ENCODE data around the gene VPS18.
A peak's percentile ranks its signal among the peaks of the same experiment; 100 is the strongest.

VPS18 gene

GRCh38 chr15:40867199-40867598, 27.1 kb upstream of the VPS18 start:
- DNase-seq (ENCODE audit: low read depth in 3 of 3, low spot score in 1 of 3) = no peak

- no peak for DNase-seq (ENCODE audit: low read depth in 3 of 3, low spot score in 1 of 3)
Observed at GRCh38 chr15:40869686-40870085, 24.6 kb upstream of the VPS18 start.

DNA sequence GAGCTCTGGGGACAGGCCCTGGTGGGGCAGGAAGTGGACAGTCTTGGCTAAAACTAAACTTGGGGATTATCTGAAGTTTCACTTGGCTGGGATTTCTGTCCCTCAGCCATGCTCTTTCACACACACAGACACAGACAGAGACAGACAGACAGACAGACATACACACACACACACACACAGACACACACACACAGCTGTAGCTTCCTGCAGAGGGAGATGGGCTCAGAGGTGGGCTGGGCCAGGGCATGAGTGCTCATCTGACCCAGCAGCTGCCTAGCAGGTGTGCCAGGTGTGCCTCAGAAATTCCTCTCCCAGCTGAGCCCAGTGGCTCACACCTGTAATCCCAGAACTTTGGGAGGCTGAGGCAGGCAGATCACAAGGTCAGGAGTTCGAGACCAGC, 23.5 kb upstream of the VPS18 start:
- DNase-seq (ENCODE audit: low read depth in 3 of 3, low spot score in 1 of 3) = no peak

GRCh38 chr15:40871749-40872617, 22.3 kb upstream of the VPS18 start:
- DNase-seq (ENCODE audit: low read depth in 3 of 3, low spot score in 1 of 3) = no peak

- no peak for DNase-seq (ENCODE audit: low read depth in 3 of 3, low spot score in 1 of 3)
Observed at GRCh38 chr15:40872791-40873693, 21.2 kb upstream of the VPS18 start.

DNA sequence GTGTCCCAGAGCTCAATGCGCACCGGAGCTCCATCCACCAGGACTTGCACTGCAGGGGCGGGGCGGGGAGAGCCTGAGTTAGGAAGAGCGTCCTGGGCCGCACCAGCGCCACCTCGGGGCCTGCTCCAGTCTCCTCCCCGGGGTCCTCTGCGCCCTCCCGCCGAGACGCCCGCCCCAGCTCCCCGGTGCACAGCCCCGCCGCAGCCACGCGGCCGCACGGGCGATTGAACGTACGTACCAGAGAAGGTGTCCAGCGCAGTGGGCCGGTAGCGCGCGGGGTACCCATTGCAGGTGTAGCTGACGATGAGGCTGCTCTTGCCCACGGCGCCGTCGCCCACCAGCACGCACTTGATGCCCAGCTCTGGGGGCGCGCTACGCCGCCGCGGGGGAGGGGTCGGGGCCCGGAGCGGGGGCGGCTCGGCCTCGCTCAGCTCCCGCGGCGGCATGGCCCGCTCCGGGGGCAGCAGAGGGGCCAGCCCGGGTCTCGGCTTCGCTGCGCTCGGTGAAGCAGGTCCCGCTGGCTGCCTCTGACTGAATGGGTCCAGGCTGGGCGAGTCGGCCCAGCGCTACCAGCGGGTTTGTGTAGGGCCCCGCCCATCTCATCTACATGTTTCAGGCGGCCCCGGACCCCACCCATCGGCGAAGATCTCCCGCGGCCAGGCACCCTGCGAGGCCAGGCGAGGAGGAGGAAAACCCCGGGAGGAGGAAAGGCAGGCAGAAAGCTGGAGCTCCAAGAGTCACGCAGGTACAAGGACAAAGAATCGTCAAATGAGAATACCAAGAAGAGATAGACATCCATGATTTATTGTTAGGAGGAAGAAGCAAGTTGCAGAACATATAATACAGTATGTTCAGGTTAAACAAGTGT, 20.3 kb upstream of the VPS18 start, which contains the start of gene RHOV:
Gene RHOV, minus strand, starts transcription at position 541 of the 868 bp plus-strand sequence. Its CDS starts 95 bp downstream, at position 446.
- DNase-seq (ENCODE audit: low read depth in 3 of 3, low spot score in 1 of 3) = peak in 1 of 3 donors; percentile 31

DNA sequence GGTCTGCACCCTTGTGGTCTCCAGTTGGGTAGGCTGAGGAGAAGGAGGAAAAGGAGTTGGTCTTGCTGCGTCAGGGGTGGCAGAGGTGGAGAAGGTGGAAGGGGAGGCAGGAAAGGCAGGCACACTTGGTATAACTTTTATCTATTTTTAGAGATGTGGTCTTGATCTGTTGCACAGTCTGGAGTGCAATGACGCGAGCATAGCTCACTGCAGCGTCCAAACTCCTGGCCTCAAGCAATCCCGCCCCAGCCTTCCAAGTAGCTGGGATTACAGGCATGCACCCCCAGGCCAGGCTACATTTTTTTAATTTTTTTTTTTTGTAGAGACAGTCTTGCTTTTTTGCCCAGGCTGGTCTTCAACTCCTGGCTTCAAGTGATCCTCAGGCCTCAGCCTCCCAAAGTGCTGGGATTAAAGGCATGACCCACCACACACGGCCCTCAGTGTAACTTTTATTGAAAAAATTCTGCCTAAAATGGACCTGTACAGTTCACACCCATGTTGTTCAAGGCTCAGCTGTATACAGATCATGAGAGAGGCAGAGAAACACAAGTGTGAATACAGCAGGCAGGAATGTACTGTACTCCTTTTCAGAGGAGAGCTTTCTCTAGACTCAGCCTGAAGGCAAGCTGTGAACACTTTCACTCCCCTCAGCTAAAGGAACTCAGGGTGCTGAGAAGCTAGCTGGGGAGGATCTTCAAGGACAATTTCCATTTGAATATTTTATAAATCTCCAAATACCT, 18.1 kb upstream of the VPS18 start:
- no peak for DNase-seq (ENCODE audit: low read depth in 3 of 3, low spot score in 1 of 3)

DNA sequence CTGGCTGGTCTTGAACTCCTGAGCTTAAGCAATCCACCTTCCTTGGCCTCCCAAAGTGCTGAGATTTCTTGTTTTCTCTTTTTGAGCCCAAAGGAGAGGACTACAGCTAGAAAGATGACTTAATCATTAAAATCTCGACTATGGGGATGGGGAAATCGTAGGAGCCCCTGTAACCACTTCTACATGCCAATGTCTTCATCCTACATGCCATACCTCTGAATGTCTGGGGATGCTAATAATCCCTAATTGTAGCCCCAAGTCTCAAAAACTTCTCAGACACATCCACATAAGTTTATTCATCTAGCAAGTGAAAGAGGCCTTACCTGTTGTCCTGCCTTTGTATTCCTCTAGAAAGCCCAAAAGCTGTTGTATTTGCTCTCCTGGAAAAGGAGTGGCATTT, 16.6 kb upstream of the VPS18 start:
- no peak for DNase-seq (ENCODE audit: low read depth in 3 of 3, low spot score in 1 of 3)

DNA sequence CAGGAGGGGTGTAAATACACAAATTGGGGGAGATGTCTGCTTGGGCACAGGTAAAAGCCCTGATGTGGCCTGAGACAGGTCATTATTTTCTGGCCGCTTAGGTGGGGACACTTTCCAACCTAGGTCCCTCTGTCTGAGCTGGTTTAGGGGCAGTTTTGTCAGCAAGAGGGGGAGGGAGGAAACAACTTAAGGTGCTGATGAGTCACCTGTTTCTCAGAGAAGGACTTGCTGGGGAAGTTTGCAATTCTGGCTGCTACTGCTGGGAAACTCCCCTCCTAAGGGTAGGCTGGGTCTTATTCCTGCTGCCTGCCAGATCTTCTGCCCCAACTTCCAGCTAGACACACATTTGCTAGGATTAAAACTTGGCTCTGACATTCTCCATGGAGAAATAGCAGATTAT, 15.5 kb upstream of the VPS18 start:
- no peak for DNase-seq (ENCODE audit: low read depth in 3 of 3, low spot score in 1 of 3)

DNA sequence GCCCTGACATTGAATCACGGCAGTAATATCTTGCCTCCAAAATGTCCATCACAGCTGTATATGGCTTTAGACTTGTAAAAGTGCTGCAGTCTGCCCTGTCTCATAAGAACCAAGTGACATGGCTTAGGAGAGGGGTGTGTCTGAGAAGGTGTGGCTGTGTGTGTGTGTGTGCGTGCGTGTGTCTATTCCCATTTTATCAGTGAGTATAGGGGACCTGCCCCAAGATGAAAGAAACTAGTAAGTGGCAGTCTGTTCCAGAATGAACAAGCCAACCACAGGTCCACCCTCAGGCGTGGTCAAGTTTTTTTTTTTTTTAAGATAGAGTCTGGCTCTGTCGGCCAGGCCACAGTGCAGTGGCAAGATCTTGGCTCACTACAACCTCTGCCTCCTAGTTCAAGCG, 14.6 kb upstream of the VPS18 start:
- no peak for DNase-seq (ENCODE audit: low read depth in 3 of 3, low spot score in 1 of 3)

- no peak for DNase-seq (ENCODE audit: low read depth in 3 of 3, low spot score in 1 of 3)
Observed at GRCh38 chr15:40881351-40881750, 12.9 kb upstream of the VPS18 start.

- DNase-seq (ENCODE audit: low read depth in 3 of 3, low spot score in 1 of 3) = no peak
Observed at GRCh38 chr15:40886586-40886985, 7.7 kb upstream of the VPS18 start.

DNA sequence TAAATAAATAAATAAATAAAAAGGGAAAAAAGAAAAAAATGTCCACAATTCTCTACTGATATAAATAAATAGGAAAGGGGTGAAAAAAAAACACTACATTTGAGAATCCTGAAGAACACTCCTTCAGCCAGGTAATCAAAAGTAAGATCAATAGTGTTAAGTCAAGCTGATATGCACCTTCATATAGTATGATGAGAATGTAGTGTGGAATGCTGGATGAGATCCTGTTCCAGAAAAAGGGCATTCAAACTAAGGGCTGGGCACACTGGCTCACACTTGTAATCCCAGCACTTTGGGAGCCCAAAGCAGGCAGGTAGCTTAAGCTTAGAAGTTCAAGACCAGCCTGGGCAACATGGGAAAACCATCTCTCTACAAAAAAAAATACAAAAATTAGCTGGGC, 5.1 kb upstream of the VPS18 start:
- no peak for DNase-seq (ENCODE audit: low read depth in 3 of 3, low spot score in 1 of 3)

DNA sequence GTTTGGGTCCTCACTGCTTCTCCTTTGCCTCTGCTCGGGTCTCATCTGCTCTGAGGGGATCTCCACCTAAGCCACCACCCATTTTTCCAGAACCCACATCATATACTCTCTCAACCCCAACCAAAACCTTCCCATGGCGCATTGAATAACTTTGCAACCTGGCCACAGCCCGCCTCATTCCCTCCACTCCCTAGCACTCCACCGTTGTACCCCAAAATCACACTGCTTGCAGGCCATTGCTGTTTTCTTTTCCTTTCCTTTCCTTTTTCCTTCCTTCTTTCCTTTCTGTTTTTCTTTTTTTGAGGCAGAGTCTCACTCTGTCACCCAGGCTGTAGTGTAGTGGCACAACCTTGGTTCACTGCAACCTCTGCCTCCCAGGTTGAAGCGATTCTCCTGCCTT, 3.1 kb upstream of the VPS18 start:
- no peak for DNase-seq (ENCODE audit: low read depth in 3 of 3, low spot score in 1 of 3)

GRCh38 chr15:40891810-40892446, 2.3 kb upstream of the VPS18 start:
- DNase-seq (ENCODE audit: low read depth in 3 of 3, low spot score in 1 of 3) = no peak

DNA sequence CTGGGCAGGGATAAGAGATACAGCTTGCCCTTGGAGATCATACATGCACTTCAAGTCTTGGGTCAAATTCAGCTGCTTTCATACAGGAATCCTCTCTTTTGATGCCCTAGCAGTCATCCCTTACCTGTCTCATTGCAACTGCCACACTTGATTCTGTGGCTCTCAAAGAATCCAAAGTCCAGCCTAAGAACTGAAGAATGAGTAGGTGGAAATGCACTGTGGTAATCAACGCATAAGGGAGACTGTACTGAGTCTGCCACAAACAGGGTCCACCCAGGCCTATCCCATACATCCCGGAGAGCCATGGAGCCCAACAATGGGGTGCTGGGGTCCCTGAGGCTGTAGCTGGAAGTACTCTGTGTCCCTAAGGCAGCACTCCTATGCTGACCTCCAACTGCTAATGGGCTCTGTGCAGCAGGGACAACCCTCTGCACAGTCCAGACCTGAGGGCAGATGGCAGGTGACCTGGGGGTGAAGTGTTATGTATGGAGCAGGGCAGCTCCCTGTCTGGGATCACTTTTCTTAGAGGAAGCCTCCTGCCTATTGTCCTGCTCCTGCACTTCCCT, 1.7 kb upstream of the VPS18 start:
- DNase-seq (ENCODE audit: low read depth in 3 of 3, low spot score in 1 of 3) = no peak

DNA sequence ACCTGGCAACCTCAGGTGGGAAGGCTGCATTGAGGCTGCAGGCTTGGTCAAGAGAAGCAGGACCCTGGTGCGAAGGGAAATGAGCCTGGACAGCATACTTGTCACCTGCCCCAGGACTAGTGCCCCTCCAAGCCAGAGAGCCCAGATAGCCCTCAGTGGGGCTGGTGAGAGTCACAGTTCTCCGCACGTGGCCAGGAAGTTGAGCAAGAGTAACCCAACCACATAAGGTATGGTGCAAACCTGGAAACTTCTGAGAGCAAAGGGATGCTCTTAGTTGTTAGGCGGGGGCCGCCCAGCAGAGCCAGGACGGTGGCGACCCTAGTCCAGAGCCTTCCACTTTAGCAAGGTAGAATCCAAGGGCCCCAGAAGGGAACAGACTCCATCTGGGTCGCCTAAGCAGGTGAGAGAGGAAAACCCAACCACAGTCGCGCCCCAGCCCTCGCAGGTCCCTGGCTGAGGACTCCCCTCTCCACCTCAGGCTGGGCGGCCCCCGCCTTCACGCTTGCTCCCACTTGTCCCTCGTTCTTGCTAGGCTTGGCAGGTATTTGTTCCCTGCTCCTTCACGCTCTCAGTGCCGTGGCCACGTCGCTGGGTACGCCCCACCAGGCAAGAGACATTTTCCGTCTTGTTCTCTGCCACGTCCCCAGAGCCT, 1.1 kb upstream of the VPS18 start:
- no peak for DNase-seq (ENCODE audit: low read depth in 3 of 3, low spot score in 1 of 3)

DNA sequence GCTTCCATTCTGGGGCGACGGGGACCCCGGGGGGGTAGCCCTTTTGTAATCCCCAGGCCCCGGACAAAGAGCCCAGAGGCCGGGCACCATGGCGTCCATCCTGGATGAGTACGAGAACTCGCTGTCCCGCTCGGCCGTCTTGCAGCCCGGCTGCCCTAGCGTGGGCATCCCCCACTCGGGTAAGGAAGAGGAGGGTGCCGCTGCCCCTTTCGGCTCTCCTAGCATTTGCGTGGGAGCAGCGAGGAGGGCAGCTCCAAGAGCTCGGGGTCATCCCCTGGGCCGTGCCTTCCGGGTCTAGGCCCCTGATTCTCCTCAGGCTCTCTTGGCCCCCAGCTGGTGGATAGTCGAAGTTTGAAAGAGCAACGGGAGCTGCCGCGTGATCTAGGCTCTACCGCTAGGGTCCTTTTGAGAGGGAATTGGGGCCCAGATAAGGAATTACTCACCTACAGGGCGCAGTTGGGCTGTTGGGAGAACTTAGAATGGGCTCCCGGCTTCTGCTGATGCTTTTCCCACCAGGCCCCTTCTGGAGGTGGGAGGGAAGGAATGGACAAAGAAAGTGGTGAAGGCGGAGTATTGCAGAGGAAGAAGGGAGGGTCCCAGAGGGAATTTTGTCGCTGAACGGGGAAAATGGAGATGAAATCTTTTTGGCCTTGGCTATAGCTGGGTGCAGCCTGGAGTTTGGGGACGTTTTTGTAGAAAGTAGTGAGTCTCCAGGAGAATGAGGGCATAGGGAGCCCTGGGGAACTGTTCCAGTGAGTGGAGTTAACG, 615 bp downstream of the VPS18 start:
- peak in 1 of 3 donors; percentile 25 for DNase-seq (ENCODE audit: low read depth in 3 of 3, low spot score in 1 of 3)

Measured in stimulated activated CD4-positive, alpha-beta T cell treated with anti-CD3 and anti-CD28 coated beads, TNF-alpha, amount 100 ng/mL, for 1 hour (primary cell).